Amygdala (tissue), 56 donors: ENCODE measurements around the gene CACNA1B.
"Not testable (repeated sequence)": the region's sequence is repeated elsewhere in the genome, so short reads cannot be mapped to it uniquely, and the experiment has no call there.

Source experiments
- DNase-seq, 56 donors: peaks; one replicate each; lab custom pipeline; 2025; lab: John Stamatoyannopoulos, UW

CACNA1B gene

GRCh38 chr9:138155788-138156187 is 278.2 kb downstream of the CACNA1B start:
- not testable (repeated sequence) for DNase-seq

GRCh38 chr9:138166793-138167192 is 289.2 kb downstream of the CACNA1B start:
- DNase-seq, result not testable (repeated sequence)
